ENCODE measurements around the gene LAMTOR4. TPM values are rescaled to one million over a fixed set of nuclear protein-coding genes. Genes with fewer than 3 reads are reported as not detected.

Gene LAMTOR4
- total and polyA plus RNA-seq, 2 donors (not counting 1 experiment from before 2014, with no cell fraction given): 214 to 448 TPM

DNA sequence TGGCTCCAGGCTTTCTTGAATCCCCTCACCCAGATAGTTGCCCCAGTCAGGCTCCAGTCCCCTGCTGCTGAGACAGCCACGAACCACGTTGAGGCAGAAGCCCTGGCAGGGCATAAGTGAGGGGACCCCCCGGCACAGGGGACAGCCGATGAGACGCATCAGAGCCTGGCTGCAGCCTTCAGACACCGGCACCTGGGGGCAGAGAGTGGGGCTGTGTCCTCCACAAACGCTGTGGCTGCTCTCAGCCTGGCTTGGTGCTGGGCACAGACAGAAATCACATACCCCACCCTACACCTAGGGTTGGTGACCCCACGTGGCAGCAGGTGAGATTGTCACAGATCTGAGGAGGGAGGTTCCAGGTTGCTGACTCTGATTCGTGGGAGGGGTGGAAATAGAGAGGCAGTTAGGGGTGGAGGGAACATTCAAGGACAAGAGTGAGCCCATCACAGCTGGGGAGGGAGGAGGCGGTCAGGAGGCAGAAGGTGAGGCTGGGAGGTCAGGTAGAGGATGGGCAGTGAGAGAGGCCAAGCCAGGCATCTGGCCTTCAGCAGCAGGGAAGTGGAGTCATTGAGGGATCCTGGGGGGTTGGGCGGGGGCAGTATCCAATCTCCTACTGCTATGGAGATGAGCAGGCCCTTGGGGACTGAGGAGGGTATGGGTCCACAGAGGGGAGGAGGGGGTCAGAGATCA, 25.2 kb downstream of the LAMTOR4 start:
- H3K27ac Mint-ChIP-seq: no peak overlapping the region
- Histone ChIP-seq H3K4me2 (replicated peaks; ENCODE audit: low read depth, low read length, poor library complexity, severe bottlenecking) (no peak overlapping the region), H3K79me2 (ENCODE audit: control insufficient read depth, insufficient read depth, low read length) (no peaks in the 10 kb centered on the region), H3K4me1 (ENCODE audit: control insufficient read depth in 2 of 2, insufficient read depth in 2 of 2, low read length in 2 of 2) (peaks cover 31 to 36% of the 10 kb centered on the region in 2 donors), H3K9ac (ENCODE audit: low read length) (no peak overlapping the region), H3K9me3 (ENCODE audit: control extremely low read depth in 1 of 3, control insufficient read depth in 2 of 3, insufficient read depth in 1 of 3, low read length in 2 of 3) (peaks cover 0 to 14% (median 6%) of the 10 kb centered on the region in 3 donors), H4K20me1 (ENCODE audit: control insufficient read depth, insufficient read depth, low read length, poor library complexity, severe bottlenecking) (peaks cover 5% of the 10 kb centered on the region), H3K36me3 (replicated peaks in 1 of 2; ENCODE audit: control extremely low read depth in 1 of 2, control insufficient read depth in 1 of 2, extremely low read depth in 1 of 2, insufficient read depth in 2 of 2, low read length in 1 of 2) (no peaks in the 10 kb centered on the region), H2AFZ (ENCODE audit: insufficient read depth, low read depth, low read length, poor library complexity, severe bottlenecking) (no peak overlapping the region), H3K27me3 (replicated peaks in 1 of 4; ENCODE audit: control extremely low read depth in 1 of 4, control insufficient read depth in 3 of 4, insufficient read depth in 4 of 4, low read length in 3 of 4) (peaks cover 0 to 28% (median 17%) of the 10 kb centered on the region in 4 experiments), H3K4me3 (ENCODE audit: control extremely low read depth in 1 of 5, extremely low read depth in 1 of 5, insufficient read depth in 1 of 5, low read depth in 2 of 5, low read length in 4 of 5) (no peak overlapping the region), H3K27ac (ENCODE audit: low read length in 2 of 2) (no peak overlapping the region)
- 92% methylated on average over 9 of the region's 11 CpGs for WGBS (ENCODE audit: insufficient coverage)
- no peaks in the 10 kb centered on the region for H3K9me3 Mint-ChIP-seq (ENCODE audit: insufficient read depth)
- POLR2A ChIA-PET: no interaction called here
- intact Hi-C loops (cut with micrococcal nuclease): no loop called here
- H3K4me1 Mint-ChIP-seq: peaks cover 32% of the 10 kb centered on the region
- TF ChIP-seq, protein P1, sequence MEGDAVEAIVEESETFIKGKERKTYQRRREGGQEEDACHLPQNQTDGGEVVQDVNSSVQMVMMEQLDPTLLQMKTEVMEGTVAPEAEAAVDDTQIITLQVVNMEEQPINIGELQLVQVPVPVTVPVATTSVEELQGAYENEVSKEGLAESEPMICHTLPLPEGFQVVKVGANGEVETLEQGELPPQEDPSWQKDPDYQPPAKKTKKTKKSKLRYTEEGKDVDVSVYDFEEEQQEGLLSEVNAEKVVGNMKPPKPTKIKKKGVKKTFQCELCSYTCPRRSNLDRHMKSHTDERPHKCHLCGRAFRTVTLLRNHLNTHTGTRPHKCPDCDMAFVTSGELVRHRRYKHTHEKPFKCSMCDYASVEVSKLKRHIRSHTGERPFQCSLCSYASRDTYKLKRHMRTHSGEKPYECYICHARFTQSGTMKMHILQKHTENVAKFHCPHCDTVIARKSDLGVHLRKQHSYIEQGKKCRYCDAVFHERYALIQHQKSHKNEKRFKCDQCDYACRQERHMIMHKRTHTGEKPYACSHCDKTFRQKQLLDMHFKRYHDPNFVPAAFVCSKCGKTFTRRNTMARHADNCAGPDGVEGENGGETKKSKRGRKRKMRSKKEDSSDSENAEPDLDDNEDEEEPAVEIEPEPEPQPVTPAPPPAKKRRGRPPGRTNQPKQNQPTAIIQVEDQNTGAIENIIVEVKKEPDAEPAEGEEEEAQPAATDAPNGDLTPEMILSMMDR (IDR thresholded peaks at IDR 0.05): no peak
- no peak for TF ChIP-seq EZH2 (IDR thresholded peaks at IDR 0.05; ENCODE audit: borderline replicate concordance, insufficient read depth, low read depth, low read length, poor library complexity, severe bottlenecking)
- H3K27me3 Mint-ChIP-seq: peaks cover 20% of the 10 kb centered on the region
- no peak overlapping the region for H3K4me3 Mint-ChIP-seq
- ATAC-seq (ENCODE audit: low read depth): no peak
- CTCF ChIA-PET: interaction anchor here (1.0 kb wide), 1 partner anchor 36 kb away, joined by 3 read pairs; no protein-coding TSS in a partner anchor
- DNase-seq: no peak

DNA sequence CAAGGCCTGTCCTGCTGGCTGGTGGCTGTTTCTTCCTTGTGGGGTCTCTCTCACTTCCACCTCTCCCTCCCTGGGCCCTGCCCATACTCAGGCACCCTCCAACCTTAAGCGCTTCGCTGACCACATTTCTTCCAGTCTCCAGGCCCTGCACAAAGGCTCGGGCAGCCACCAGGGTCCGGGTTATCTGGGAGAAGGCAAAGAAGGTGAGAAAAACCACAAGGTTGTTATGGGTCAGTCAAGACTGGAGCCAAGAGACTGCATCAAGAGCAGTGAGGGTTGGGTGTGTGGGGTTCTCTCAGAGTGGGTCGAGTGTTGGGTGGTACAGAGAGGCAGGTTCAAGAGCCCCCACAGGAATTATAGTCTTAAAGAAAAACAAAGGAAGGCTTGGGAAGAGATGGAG, 25.9 kb downstream of the LAMTOR4 start:
- Histone ChIP-seq H3K9ac (ENCODE audit: low read length) (no peak overlapping the region), H4K20me1 (ENCODE audit: control insufficient read depth, insufficient read depth, low read length, poor library complexity, severe bottlenecking) (peaks cover 5% of the 10 kb centered on the region), H3K27me3 (replicated peaks in 1 of 4; ENCODE audit: control extremely low read depth in 1 of 4, control insufficient read depth in 3 of 4, insufficient read depth in 4 of 4, low read length in 3 of 4) (peaks cover 0 to 22% (median 14%) of the 10 kb centered on the region in 4 experiments), H3K9me3 (ENCODE audit: control extremely low read depth in 1 of 3, control insufficient read depth in 2 of 3, insufficient read depth in 1 of 3, low read length in 2 of 3) (peaks cover 0 to 14% (median 6%) of the 10 kb centered on the region in 3 donors), H3K79me2 (ENCODE audit: control insufficient read depth, insufficient read depth, low read length) (no peaks in the 10 kb centered on the region), H2AFZ (ENCODE audit: insufficient read depth, low read depth, low read length, poor library complexity, severe bottlenecking) (no peak overlapping the region), H3K4me3 (ENCODE audit: control extremely low read depth in 1 of 5, extremely low read depth in 1 of 5, insufficient read depth in 1 of 5, low read depth in 2 of 5, low read length in 4 of 5) (no peak overlapping the region), H3K4me2 (replicated peaks; ENCODE audit: low read depth, low read length, poor library complexity, severe bottlenecking) (no peak overlapping the region), H3K27ac (ENCODE audit: low read length in 2 of 2) (no peak overlapping the region), H3K36me3 (replicated peaks in 1 of 2; ENCODE audit: control extremely low read depth in 1 of 2, control insufficient read depth in 1 of 2, extremely low read depth in 1 of 2, insufficient read depth in 2 of 2, low read length in 1 of 2) (no peaks in the 10 kb centered on the region), H3K4me1 (ENCODE audit: control insufficient read depth in 2 of 2, insufficient read depth in 2 of 2, low read length in 2 of 2) (peaks cover 26 to 30% of the 10 kb centered on the region in 2 donors)
- peaks cover 15% of the 10 kb centered on the region for H3K27me3 Mint-ChIP-seq
- TF ChIP-seq, protein P1 (IDR thresholded peaks at IDR 0.05): no peak
- no peak for TF ChIP-seq EZH2 (IDR thresholded peaks at IDR 0.05; ENCODE audit: borderline replicate concordance, insufficient read depth, low read depth, low read length, poor library complexity, severe bottlenecking)
- ChIA-PET CTCF (no interaction called here), POLR2A (interaction anchor here (0.6 kb wide), 1 partner anchor 277 kb away, joined by 3 read pairs; no protein-coding TSS in a partner anchor)
- intact Hi-C loops (cut with micrococcal nuclease): no loop called here
- H3K4me3 Mint-ChIP-seq: no peak overlapping the region
- ATAC-seq (ENCODE audit: low read depth) (no peak), DNase-seq (no peak)
- H3K4me1 Mint-ChIP-seq: peaks cover 31% of the 10 kb centered on the region
- no peak overlapping the region for H3K27ac Mint-ChIP-seq
- 100% methylated on average over 3 of the region's 5 CpGs for WGBS (ENCODE audit: insufficient coverage)
- H3K9me3 Mint-ChIP-seq (ENCODE audit: insufficient read depth): no peaks in the 10 kb centered on the region
